Natural killer cell (primary cell): Measurements from ENCODE around the gene KRTAP2-1. TPM values are rescaled to one million over a fixed set of nuclear protein-coding genes. Genes with fewer than 3 reads are reported as not detected.

Experiments
- ATAC-seq, 3 donors: fragments of 150-1000 bp in 2 of 3; fragments of 200-7000 bp in 1 of 3; cut with Tn5 transposase; 1 replicate in 1 of 3; 2 replicates in 2 of 3; pipeline ENCODE4 v1.10.0; 2021; ENCODE audit warnings: mild to moderate bottlenecking in 2 of 3, moderate library complexity in 2 of 3
- DNase-seq, 2 donors: peaks; one replicate each; pipeline versions ENCODE4 v3.0.0 to v3.0.0-alpha.2; 2013 to 2021; ENCODE audit warnings: mixed read lengths in 1 of 2
- H3K27ac ChIP-seq: one replicate; pipeline ENCODE4 v1.5.1; 2013; ENCODE audit warnings: mild to moderate bottlenecking, low read length
- H3K27me3 ChIP-seq: one replicate; pipeline ENCODE4 v1.6.1; 2013; ENCODE audit warnings: low read length; ENCODE audit not compliant: control insufficient read depth, insufficient read depth
- H3K36me3 ChIP-seq: one replicate; pipeline ENCODE4 v1.6.1; 2013; ENCODE audit warnings: low read length; ENCODE audit not compliant: control insufficient read depth, insufficient read depth
- H3K4me1 ChIP-seq: one replicate; pipeline ENCODE4 v1.6.1; 2013; ENCODE audit warnings: low read length; ENCODE audit not compliant: control insufficient read depth, insufficient read depth
- H3K4me3 ChIP-seq: one replicate; pipeline ENCODE4 v1.5.1; 2013; ENCODE audit warnings: low read length
- H3K9me3 ChIP-seq: one replicate; pipeline ENCODE4 v1.6.1; 2013; ENCODE audit warnings: low read length; ENCODE audit not compliant: control insufficient read depth, insufficient read depth
- H3K27ac Mint-ChIP-seq, 2 donors: one replicate each; pipeline ENCODE4 v1.8.0; 2022; ENCODE audit warnings: mild to moderate bottlenecking in 2 of 2, mixed read lengths in 2 of 2, moderate library complexity in 1 of 2
- H3K27me3 Mint-ChIP-seq, 2 donors: one replicate each; pipeline ENCODE4 v1.8.0; 2022; ENCODE audit warnings: low read depth in 2 of 2, mixed read lengths in 2 of 2
- H3K36me3 Mint-ChIP-seq: one replicate; pipeline ENCODE4 v1.8.0; 2022; ENCODE audit warnings: mixed read lengths
- H3K4me1 Mint-ChIP-seq, 2 donors: one replicate each; pipeline ENCODE4 v1.8.0; 2022; ENCODE audit warnings: mixed read lengths in 2 of 2
- H3K4me3 Mint-ChIP-seq: one replicate; pipeline ENCODE4 v1.8.0; 2022; ENCODE audit warnings: mild to moderate bottlenecking, moderate library complexity, mixed read lengths
- H3K9me3 Mint-ChIP-seq, 2 donors: one replicate each; pipeline ENCODE4 v1.8.0; 2022; ENCODE audit warnings: mixed read lengths in 2 of 2
- WGBS: methylation state at CpG from one replicate; pipeline ENCODE4 v1.1.7; 2013; ENCODE audit warnings: missing lambda C conversion rate; ENCODE audit not compliant: insufficient coverage; 5-methylcytosine and 5-hydroxymethylcytosine counted together
- intact Hi-C: fragments of 100-400 bp; cut with micrococcal nuclease; formaldehyde crosslinking; loops from one replicate; pipeline ENCODE4 v1.14.2; 2022
- total RNA-seq, 4 donors: library from RNA; stranded (reverse); fragments of 120-200 nt in 1 of 4; gene quantifications; one replicate each; pipeline versions ENCODE4 v1.2.3 to v1.2.4, GENCODE V29; 2013 to 2022
- TF ChIP-seq, protein P1 (sequence below): fragments of 200-600 bp; IDR thresholded peaks from one replicate; pipeline ENCODE4 v1.8.0; 2022; ENCODE audit warnings: antibody characterized with exemption

KRTAP2-1 gene
- total RNA-seq, 3 donors from 2014 or later (not counting 1 experiment from before 2014, with no cell fraction given): not detected

DNA sequence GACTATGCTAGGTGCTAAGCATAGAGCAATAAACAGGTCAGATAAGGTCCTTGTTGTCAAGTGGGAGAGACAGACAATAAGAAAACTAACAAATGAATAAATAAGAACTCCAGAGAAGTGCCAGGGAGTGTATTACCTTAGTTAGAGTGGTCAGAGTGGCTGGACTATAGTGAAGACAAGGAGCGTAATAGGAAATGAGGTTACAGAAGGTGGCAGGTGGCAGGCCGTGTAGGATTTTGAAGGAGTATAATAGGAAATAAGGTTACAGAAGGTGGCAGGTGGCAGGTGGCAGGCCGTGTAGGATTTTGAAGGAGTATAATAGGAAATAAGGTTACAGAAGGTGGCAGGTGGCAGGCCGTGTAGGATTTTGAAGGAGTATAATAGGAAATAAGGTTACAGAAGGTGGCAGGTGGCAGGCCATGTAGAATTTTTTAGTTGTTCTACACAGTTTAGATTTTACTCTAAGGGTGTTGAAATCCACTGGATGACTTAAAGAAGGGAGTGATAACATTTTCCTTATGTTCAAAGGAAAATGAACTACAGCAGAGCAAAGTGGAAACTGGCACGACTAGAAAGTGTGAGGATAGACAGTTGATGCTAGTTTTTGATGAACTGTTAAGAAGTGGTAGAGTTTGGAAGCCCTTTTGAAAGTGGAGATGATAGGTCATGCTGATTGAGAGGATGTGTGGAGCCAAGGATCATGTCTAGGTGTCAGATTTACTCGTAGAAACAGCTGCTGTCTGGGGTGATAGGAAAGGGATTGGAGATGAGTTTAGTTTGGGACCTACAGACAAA, 34.6 kb downstream of the KRTAP2-1 start:
- Histone ChIP-seq H3K36me3 (no peaks in the 10 kb centered on the region), H3K4me1 (no peaks in the 10 kb centered on the region), H3K27me3 (no peaks in the 10 kb centered on the region), H3K9me3 (no peaks in the 10 kb centered on the region), H3K4me3 (no peak overlapping the region), H3K27ac (no peak overlapping the region)
- WGBS: 78% methylated on average over 6 of the region's 6 CpGs
- TF ChIP-seq, protein P1, sequence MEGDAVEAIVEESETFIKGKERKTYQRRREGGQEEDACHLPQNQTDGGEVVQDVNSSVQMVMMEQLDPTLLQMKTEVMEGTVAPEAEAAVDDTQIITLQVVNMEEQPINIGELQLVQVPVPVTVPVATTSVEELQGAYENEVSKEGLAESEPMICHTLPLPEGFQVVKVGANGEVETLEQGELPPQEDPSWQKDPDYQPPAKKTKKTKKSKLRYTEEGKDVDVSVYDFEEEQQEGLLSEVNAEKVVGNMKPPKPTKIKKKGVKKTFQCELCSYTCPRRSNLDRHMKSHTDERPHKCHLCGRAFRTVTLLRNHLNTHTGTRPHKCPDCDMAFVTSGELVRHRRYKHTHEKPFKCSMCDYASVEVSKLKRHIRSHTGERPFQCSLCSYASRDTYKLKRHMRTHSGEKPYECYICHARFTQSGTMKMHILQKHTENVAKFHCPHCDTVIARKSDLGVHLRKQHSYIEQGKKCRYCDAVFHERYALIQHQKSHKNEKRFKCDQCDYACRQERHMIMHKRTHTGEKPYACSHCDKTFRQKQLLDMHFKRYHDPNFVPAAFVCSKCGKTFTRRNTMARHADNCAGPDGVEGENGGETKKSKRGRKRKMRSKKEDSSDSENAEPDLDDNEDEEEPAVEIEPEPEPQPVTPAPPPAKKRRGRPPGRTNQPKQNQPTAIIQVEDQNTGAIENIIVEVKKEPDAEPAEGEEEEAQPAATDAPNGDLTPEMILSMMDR: no peak
- intact Hi-C loops: no loop called here
- H3K36me3 Mint-ChIP-seq: no peaks in the 10 kb centered on the region
- H3K4me3 Mint-ChIP-seq: no peak overlapping the region
- no peaks in the 10 kb centered on the region for H3K4me1 Mint-ChIP-seq
- no peaks in the 10 kb centered on the region for H3K9me3 Mint-ChIP-seq
- H3K27ac Mint-ChIP-seq: no peak overlapping the region
- ATAC-seq (no peak), DNase-seq (no peak)
- H3K27me3 Mint-ChIP-seq: peaks cover 19% of the 10 kb centered on the region in 2 donors

DNA sequence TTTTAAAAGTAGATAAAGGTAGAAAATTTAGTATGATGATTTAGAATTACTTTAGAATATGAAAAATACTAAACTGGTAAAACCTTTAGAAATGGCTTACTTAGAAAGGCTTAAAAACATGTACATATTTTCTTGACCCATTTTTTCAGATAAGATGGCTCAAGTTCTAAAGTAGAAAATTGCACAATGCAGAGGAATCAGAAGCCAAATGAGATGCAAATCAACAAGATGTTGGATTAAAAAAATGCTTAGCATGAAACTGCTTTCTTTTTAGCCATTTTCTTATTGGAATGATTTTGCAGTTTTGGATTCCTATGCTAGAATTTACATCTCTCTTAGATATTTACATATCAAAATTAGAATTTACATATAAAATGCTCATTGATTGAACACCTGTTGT, 36.7 kb downstream of the KRTAP2-1 start:
- Histone ChIP-seq H3K4me1 (no peaks in the 10 kb centered on the region), H3K27ac (no peak overlapping the region), H3K27me3 (no peaks in the 10 kb centered on the region), H3K9me3 (no peaks in the 10 kb centered on the region), H3K4me3 (no peak overlapping the region), H3K36me3 (no peaks in the 10 kb centered on the region)
- H3K36me3 Mint-ChIP-seq: no peaks in the 10 kb centered on the region
- no peaks in the 10 kb centered on the region for H3K9me3 Mint-ChIP-seq
- ATAC-seq (no peak), DNase-seq (no peak)
- H3K4me3 Mint-ChIP-seq: no peak overlapping the region
- TF ChIP-seq, protein P1: no peak
- intact Hi-C loops: no loop called here
- no peaks in the 10 kb centered on the region for H3K4me1 Mint-ChIP-seq
- H3K27me3 Mint-ChIP-seq: peaks cover 12 to 17% of the 10 kb centered on the region in 2 donors
- no peak overlapping the region for H3K27ac Mint-ChIP-seq

DNA sequence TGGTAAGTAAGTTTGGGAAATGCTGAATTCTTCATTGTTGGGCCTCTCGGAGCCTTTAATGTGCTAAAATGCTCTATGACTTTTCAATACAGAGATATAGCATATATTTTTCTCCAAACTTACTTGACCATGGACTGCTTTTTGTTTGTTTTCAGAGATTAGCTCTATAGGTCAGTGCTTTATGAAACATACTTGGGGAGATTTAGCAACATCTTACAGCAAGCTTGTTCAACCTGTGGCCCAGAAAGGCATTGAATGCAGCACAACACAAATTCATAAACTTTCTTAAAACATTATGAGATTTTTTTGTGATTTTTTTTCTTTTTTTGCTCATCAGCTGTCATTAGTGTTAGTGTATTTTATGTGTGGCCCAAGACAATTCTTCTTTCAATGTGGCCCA, 37.2 kb downstream of the KRTAP2-1 start:
- no peak for ATAC-seq
- intact Hi-C loops: no loop called here
- no peak overlapping the region for H3K4me3 Mint-ChIP-seq
- Histone ChIP-seq H3K27ac (no peak overlapping the region), H3K9me3 (no peaks in the 10 kb centered on the region), H3K27me3 (no peaks in the 10 kb centered on the region), H3K4me1 (no peaks in the 10 kb centered on the region), H3K36me3 (no peaks in the 10 kb centered on the region), H3K4me3 (no peak overlapping the region)
- no peaks in the 10 kb centered on the region for H3K4me1 Mint-ChIP-seq
- no peak overlapping the region for H3K27ac Mint-ChIP-seq
- no CpG with 5 or more reads among the region's 1 CpG for WGBS
- DNase-seq: no peak
- TF ChIP-seq, protein P1: no peak
- H3K27me3 Mint-ChIP-seq: peaks cover 12 to 17% of the 10 kb centered on the region in 2 donors
- H3K36me3 Mint-ChIP-seq: no peaks in the 10 kb centered on the region
- H3K9me3 Mint-ChIP-seq: no peaks in the 10 kb centered on the region

DNA sequence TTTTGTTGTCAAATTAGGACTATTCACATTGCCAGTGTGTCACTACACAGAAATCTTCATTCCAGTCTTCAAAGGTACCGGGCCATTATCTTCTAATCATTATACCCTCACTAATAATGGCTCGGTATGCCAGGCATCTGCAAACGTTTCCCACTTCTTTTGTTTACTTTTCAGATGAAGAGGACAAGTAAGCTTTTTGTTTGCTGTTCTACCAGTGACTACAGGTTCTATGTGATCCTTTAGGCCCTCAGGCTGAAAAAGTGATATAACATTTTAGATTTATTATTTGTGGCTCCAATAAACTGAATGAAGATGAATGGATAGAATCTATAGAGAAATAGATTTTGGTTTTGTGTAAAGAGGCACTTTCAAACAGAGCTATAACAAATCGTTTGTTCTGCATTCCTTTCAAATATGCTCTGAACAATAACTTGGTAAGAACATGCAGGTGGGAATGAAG, 37.8 kb downstream of the KRTAP2-1 start:
- intact Hi-C loops: no loop called here
- Mint-ChIP-seq H3K36me3 (no peaks in the 10 kb centered on the region), H3K27me3 (peaks cover 12 to 17% of the 10 kb centered on the region in 2 donors), H3K9me3 (no peaks in the 10 kb centered on the region), H3K4me3 (no peak overlapping the region), H3K27ac (no peak overlapping the region), H3K4me1 (no peaks in the 10 kb centered on the region)
- Histone ChIP-seq H3K27ac (no peak overlapping the region), H3K27me3 (peaks cover under 1% of the 10 kb centered on the region), H3K9me3 (no peaks in the 10 kb centered on the region), H3K4me3 (no peak overlapping the region), H3K4me1 (no peaks in the 10 kb centered on the region), H3K36me3 (no peaks in the 10 kb centered on the region)
- TF ChIP-seq, protein P1: no peak
- ATAC-seq: no peak
- DNase-seq: no peak
- WGBS: 77% methylated on average over 4 of the region's 4 CpGs
